Motor neuron (in vitro differentiated cells): ENCODE results near the gene LNX1. TPM values are rescaled to one million over a fixed set of nuclear protein-coding genes. Genes with fewer than 3 reads are reported as not detected.

Experiments used
- ATAC-seq, 8 experiments: fragments of 200-7000 bp; cut with Tn5 transposase; replicated peaks in 6 of 8; 2 replicates each; pipeline ENCODE4 v1.8.0; 2021; ENCODE audit warnings: mild to moderate bottlenecking in 8 of 8, moderate library complexity in 8 of 8
- H3K27ac ChIP-seq, 2 donors: fragments of 250-450 bp; sonication (Bioruptor Pico); 2 replicates each; pipeline ENCODE4 v1.9.0; 2021; ENCODE audit warnings: antibody characterized with exemption in 2 of 2, mild to moderate bottlenecking in 2 of 2, moderate library complexity in 1 of 2
- H3K4me1 ChIP-seq, 2 donors: fragments of 250-450 bp; sonication (Bioruptor Pico); replicated peaks in 1 of 2; 2 replicates each; pipeline ENCODE4 v1.6.1; 2021; ENCODE audit warnings: antibody characterized with exemption in 2 of 2, mild to moderate bottlenecking in 2 of 2, moderate library complexity in 1 of 2
- H3K4me3 ChIP-seq, 5 donors: fragments of 250-450 bp; sonication (Bioruptor Pico); 2 replicates each; pipeline ENCODE4 v1.9.0; 2021; ENCODE audit warnings: antibody characterized with exemption in 5 of 5, mild to moderate bottlenecking in 5 of 5, moderate library complexity in 4 of 5
- WGBS, 10 experiments: fragments of 450-650 bp; shearing (Covaris generic); methylation state at CpG; one replicate each; pipeline ENCODE4 v1.0.0; 2022; 5-methylcytosine and 5-hydroxymethylcytosine counted together
- in situ Hi-C, 9 experiments: fragments of 400-800 bp; cut with MboI; loops; one replicate each; pipeline ENCODE4 v1.15.0; 2021; ENCODE audit warnings: low sequenced_read_pairs in 9 of 9, low pct_unique_long_range_greater_than_20kb in 2 of 9; ENCODE audit not compliant: unreplicated experiment in 9 of 9
- total RNA-seq, 8 experiments: library from RNA; unstranded; fragments of 300-600 nt; gene quantifications; 2 replicates each; pipeline versions ENCODE4 v1.2.3 to v1.2.4, GENCODE V29; 2022

The LNX1 gene
- total RNA-seq, 8 experiments from 2014 or later: 0.64 to 18.7 (median 2.2) TPM

DNA sequence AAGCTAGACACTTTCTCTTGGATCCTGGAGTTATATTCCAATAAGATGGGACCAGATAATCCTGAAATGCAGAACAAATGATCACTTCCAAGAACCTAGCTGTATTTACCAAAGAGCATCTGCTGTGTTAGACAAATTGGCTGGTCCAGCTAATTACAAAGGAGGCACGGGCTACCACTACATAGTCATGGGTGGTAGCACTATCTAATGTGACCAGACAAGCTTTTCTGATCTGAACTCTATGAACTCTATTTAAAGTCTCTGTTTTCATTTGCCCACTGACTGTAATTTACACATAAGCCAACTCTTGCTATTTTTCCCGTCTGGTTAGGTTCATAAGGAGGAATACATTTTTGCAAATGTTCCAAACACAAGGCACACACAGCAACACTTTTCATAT, 34.6 kb downstream of the LNX1 start:
- in situ Hi-C loops: no loop called here
- no peak overlapping the region for H3K27ac ChIP-seq

DNA sequence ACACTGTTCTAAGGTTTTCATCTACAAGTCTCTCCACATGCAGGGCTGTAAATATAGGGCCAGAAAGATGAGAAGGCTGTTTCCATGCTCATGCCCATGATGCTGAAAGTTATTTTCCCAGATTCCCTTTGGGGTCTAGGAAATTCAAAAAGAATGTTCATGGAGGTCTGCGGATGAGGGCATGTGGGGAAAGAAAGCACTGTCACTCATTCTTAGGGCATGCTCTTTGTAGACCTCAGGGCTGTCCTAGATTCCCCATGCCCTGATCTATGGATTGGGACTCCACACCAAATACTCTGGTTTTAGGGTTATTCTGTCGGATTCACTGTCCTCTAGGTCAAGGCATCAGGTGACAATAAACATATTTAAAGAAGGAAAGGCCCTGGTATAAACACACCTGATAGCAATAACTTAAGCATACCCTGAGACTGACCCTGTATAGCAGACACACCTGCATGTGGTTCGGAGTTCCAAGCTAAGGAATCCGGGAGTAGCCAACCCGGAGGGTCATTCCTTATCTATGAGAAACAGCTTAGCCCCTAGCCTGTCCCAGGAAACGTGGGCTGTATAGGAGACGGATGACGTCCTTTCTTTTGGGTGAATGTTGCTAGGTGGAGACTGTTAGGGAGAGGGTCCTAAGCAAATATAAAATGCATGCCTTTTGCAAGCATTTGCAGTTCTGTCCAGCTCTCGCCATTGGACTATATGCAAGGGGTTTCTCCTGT, 37.6 kb downstream of the LNX1 start:
- peaks cover 3 to 6% of the 10 kb centered on the region in 2 donors for H3K4me1 ChIP-seq
- WGBS, 10 experiments: 74 to 100% (median 96%) methylated on average over 1 to 4 of the region's 9 CpGs; no CpG with 5 or more reads in 1 of the 10 experiments
- no peak overlapping the region for H3K27ac ChIP-seq
- in situ Hi-C loops: no loop called here
- H3K4me3 ChIP-seq: no peak overlapping the region
- no peak for ATAC-seq

More for the DNA sequence above, 34.6 kb downstream of the LNX1 start:
- Histone ChIP-seq H3K4me3 (no peak overlapping the region), H3K4me1 (peaks cover 3 to 6% of the 10 kb centered on the region in 2 donors)
- no peak for ATAC-seq
- 12 to 100% (median 85%) methylated on average over 1 to 2 of the region's 2 CpGs for WGBS, 10 experiments

DNA sequence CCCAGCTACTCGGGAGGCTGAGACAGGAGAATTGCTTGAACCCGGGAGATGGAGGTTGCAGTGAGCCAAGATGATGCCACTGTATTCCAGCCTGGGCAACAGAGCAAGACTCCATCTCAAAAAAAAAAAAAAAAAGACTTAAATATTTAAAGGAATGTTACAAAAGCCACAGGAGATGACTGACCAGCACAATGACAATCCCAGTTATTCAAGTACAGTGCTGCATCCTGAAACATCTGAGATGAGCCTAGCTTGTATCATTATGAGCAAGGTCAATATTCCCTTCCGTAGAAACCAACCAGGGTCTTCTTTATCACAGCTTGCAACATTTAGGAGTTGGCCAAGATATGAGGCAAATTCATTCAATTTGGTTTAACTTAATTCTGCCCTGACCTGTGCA, 38.6 kb downstream of the LNX1 start:
- H3K4me1 ChIP-seq: peaks cover 0 to under 1% of the 10 kb centered on the region in 2 donors
- in situ Hi-C loops: no loop called here
- H3K4me3 ChIP-seq: no peak overlapping the region
- ATAC-seq: no peak
- 50 to 100% (median 86%) methylated on average over 1 to 3 of the region's 3 CpGs; no CpG with 5 or more reads in 2 of the 10 experiments for WGBS, 10 experiments
- H3K27ac ChIP-seq: no peak overlapping the region

DNA sequence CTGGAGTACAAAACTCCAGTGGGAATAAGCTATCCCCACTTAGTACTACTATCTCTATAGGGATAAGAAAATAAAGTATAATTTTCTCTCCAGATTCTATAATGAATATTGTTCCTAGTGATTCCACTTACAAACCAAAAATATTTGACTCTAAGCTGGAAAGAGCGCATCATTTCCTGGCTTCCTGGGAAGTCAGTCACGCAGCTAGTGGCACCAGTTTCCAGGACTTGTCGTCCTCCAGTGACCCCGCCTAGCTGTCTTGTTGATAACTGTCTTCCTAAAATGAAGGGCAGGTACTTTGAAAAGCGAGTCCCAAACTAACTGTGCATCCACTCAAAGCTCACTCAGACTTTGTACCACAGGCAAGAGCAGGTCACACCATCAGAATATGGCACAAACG, 39.3 kb downstream of the LNX1 start:
- WGBS, 10 experiments: 38 to 100% (median 93%) methylated on average over 1 to 6 of the region's 6 CpGs; no CpG with 5 or more reads in 1 of the 10 experiments
- in situ Hi-C loops: no loop called here
- ATAC-seq: no peak
- no peak overlapping the region for H3K27ac ChIP-seq
- H3K4me1 ChIP-seq: no peaks in the 10 kb centered on the region
- H3K4me3 ChIP-seq: no peak overlapping the region

DNA sequence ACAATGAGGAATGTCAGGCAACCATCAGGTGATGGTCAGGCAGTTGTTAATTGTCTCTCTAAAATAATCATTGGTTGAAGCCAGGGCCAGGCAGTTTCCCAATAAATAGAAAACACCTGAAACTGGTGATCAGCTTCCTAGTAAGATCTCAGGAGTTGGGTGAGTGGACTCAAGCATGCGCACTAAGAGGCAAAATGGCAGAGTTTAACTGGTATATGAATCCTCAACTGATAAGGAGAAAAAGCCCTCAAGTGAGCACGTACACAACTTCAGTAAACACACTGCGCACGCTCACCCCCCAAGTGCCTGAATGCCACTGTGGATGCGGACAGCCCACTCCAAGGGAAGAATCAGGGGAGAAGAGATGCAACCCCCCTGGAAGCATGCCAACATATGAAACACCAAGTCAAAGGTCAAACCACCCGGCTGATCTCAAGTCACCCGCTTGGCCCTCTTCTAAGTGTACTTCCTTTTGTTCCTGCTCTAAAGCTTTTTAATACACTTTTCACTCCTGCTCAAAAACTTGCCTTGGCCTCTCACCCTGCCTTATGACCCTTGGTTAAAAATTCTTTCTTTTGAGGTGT, 39.9 kb downstream of the LNX1 start:
- no peak for ATAC-seq
- Histone ChIP-seq H3K27ac (no peak overlapping the region), H3K4me1 (no peaks in the 10 kb centered on the region), H3K4me3 (no peak overlapping the region)
- 20 to 100% (median 92%) methylated on average over 1 to 7 of the region's 7 CpGs; no CpG with 5 or more reads in 1 of the 10 experiments for WGBS, 10 experiments
- in situ Hi-C loops: no loop called here

DNA sequence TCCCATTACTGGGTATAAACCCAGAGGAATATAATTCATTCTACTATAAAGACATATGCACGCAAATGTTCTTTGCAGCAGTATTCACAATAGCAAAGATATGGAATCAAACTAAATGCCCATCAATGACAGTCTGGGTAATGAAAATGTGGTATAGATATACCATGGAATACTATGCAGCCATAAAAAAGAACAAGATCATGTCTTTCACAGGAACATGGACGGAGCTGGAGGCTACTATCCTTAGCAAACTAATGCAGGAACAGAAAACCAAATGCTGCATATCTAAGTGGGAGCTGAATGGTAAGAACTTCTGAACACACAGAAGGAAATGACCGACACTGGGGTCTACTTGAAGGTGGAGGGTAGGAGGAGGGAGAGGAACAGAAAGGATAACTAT, 42.6 kb downstream of the LNX1 start:
- Histone ChIP-seq H3K4me3 (no peak overlapping the region), H3K27ac (no peak overlapping the region), H3K4me1 (peaks cover 0 to 3% of the 10 kb centered on the region in 2 donors)
- in situ Hi-C loops: no loop called here
- ATAC-seq: no peak
- 77 to 100% (median 86%) methylated on average over 1 to 3 of the region's 3 CpGs for WGBS, 10 experiments

DNA sequence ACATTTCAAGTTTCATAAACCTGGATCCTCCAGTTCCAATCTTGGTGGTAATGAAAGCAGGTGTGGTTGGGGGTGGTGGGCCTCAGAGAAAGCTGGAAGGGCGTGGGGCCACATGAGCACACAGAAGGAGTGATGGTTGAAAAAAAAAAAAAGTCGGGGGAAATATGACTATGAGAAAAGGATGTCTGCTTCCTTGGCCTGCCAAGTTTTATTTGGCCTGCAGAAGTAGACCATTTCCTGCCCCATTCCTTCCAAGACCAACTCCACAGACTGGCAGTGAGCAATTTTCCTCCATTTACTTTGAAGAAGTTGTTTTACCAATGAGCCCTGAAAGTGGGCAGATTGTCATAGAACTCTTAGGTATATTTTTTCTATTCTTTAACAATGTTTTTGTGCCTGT, 43.3 kb downstream of the LNX1 start:
- H3K27ac ChIP-seq: no peak overlapping the region
- peaks cover 0 to 3% of the 10 kb centered on the region in 2 donors for H3K4me1 ChIP-seq
- 46 to 100% (median 83%) methylated on average over 1 to 2 of the region's 2 CpGs; no CpG with 5 or more reads in 3 of the 10 experiments for WGBS, 10 experiments
- ATAC-seq: no peak
- in situ Hi-C loops: no loop called here
- no peak overlapping the region for H3K4me3 ChIP-seq

DNA sequence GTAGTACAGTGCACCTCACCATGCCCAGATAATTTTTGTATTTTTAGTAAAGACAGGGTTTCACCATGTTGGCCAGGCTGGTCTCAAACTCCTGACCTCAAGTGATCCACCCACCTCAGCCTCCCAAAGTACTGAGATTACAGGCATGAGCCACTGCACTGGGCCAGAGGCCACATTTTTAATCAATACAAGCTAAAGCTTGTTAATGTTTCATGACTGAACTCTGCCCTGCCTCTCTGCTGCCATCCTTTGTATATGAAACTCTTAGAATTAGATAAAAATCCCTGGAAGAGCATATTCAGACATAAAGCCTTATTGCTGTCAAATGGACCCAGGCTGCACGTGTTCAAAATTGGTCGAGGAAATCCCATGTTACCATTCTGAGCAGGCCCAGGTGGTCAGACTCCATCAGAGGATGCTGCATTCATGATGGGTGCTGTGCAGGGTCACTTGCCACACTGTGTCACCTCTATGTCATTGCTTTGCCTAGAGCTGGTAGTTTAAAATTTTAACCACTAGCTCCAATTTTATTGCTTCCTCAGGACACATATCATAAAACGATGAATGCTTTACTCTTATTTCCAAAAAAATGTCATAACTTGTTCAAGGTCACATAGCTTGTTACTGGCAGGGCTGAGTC, 45.2 kb downstream of the LNX1 start:
- 52 to 100% (median 90%) methylated on average over 1 to 3 of the region's 3 CpGs; no CpG with 5 or more reads in 1 of the 10 experiments for WGBS, 10 experiments
- in situ Hi-C loops: no loop called here
- H3K4me1 ChIP-seq: peaks cover 8 to 9% of the 10 kb centered on the region in 2 donors
- H3K4me3 ChIP-seq: no peak overlapping the region
- no peak overlapping the region for H3K27ac ChIP-seq
- ATAC-seq: no peak

DNA sequence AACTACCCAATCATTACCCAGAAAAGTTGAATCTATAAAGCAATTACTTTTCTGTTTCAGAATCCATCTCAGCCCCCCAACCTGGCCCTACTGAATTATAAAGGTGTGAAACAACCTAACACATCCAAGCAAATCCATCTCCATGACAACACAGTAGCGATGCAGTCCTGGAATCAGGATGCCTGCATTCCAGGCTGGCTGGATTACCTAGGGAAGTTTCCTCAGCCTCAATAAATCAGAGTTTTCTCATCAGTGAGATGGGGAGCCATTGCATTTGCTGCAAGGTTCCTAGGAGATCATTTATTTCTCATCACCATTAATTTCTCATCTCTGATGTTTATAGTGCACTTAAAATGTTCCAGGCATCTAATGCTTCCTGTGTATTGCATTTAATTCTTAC, 46.0 kb downstream of the LNX1 start:
- peak in 5 of 8 experiments; percentile 42 to 94 (median 50) for ATAC-seq
- Histone ChIP-seq H3K4me3 (no peak overlapping the region), H3K27ac (no peak overlapping the region), H3K4me1 (peaks cover 8 to 9% of the 10 kb centered on the region in 2 donors)
- 86 to 100% methylated on average over 1 of the region's 1 CpG; no CpG with 5 or more reads in 8 of the 10 experiments for WGBS, 10 experiments
- in situ Hi-C loops: no loop called here

DNA sequence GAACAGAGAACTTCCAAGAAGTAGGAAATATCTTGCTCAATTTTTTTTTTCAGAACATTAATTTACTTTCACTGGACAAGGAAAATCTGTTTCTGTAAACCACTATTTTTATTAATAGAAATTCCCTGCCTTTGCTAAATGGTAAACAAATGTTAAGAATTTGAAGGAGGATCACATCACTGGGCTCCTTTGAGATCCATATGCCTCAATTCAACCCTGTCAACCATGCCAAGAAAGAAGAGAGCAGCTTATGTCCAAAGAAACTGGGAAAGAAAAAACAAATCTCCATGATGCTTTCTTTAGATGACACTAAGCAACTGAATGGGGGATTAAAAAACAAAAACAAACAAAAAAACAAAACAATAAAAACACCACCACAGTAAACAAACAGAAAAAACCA, 47.7 kb downstream of the LNX1 start:
- in situ Hi-C loops: no loop called here
- Histone ChIP-seq H3K4me1 (peaks cover 8 to 9% of the 10 kb centered on the region in 2 donors), H3K4me3 (no peak overlapping the region), H3K27ac (no peak overlapping the region)
- ATAC-seq: no peak

DNA sequence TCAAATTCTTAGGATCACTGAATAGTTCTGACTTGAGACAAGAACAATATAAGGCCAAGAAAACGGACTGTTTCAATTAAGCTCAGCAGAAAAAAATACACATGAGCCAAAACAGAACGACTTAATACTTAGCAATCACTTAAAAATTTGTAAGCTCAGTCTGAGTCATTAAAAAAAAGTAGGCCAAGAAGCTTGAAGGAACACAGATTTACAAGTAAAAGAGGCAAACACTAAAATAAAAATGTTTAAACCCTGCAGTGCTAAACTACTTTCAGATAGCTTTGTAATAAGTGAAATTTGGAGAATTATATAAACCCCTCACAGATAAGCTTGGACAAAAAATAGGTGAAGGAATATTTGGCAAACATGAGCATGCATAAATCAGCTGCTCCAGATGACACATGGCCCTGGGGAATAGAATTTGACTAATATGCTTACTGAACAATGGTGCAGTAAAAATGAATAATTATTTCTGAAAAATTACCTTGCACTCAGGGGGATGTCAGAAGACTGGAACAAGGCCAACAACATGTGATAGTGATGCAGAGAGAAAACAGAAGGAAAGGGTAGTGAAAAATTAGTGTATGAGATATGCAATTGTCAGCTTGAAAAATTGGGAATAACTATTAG, 49.6 kb downstream of the LNX1 start:
- WGBS, 10 experiments: 0 to 71% (median 11%) methylated on average over 2 of the region's 2 CpGs; no CpG with 5 or more reads in 3 of the 10 experiments
- H3K4me3 ChIP-seq: no peak overlapping the region
- H3K4me1 ChIP-seq: peaks cover 8 to 9% of the 10 kb centered on the region in 2 donors
- in situ Hi-C loops: no loop called here
- no peak overlapping the region for H3K27ac ChIP-seq
- ATAC-seq: peak in 3 of 8 experiments; percentile 70 to 81 (median 71)

DNA sequence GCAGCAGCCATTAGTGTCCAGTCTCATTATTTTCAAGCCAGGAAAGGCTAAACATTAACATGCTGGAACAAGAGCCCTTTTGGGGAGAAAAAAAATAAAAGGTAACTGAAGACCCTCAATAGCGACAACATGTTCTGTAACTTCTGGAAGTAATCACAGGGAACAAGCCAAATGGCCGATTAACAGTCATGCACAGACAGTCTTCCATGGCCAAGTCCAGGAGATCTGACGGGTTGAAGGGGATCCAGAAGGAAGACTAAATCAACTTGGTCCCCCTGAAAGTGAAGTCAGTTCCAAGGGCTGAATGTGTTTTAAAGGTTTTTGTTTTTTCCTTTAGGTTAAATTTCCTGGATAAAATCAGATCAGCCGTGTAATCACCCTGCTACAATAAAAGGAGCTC, 52.5 kb downstream of the LNX1 start:
- ATAC-seq: no peak
- no peak overlapping the region for H3K4me3 ChIP-seq
- WGBS, 10 experiments: 0 to 92% (median 78%) methylated on average over 1 to 4 of the region's 4 CpGs
- H3K27ac ChIP-seq: no peak overlapping the region
- H3K4me1 ChIP-seq: peaks cover 4 to 9% of the 10 kb centered on the region in 2 donors
- in situ Hi-C loops: no loop called here

DNA sequence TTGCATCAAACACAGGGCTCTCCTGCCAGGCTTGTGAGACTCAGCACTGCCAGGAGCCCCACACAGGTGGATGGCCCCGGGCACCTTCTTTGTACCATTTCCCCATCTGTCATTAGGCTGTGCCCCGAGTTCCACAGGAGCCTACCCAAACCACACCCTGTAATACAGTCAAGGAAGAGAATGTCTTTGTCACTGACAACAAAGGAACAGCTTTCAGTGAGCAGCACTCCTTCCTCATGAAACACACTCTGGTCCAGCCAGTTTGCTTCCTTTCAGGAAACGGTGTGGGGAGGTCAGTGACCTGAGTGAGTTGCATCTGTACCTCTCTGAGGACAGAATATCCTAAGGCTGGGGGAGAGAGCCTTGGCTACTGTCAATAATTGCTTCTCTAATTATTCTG, 53.7 kb downstream of the LNX1 start:
- WGBS, 10 experiments: 41 to 75% (median 57%) methylated on average over 1 to 3 of the region's 3 CpGs; no CpG with 5 or more reads in 6 of the 10 experiments
- peak in 1 of 8 experiments; percentile 11 for ATAC-seq

More for the DNA sequence above, 53.7 kb downstream of the LNX1 start:
- in situ Hi-C loops: no loop called here
- Histone ChIP-seq H3K4me3 (no peak overlapping the region), H3K27ac (no peak overlapping the region), H3K4me1 (peaks cover 4 to 9% of the 10 kb centered on the region in 2 donors)
